GM21423 (cell line): ENCODE measurements around the gene MICAL2.

Source experiments
- ATAC-seq: cut with Tn5 transposase; IDR thresholded peaks from one replicate; pipeline ENCODE4 v1.9.1; 2021; ENCODE audit warnings: mild to moderate bottlenecking, moderate library complexity; ENCODE audit not compliant: unreplicated experiment

Gene MICAL2

DNA sequence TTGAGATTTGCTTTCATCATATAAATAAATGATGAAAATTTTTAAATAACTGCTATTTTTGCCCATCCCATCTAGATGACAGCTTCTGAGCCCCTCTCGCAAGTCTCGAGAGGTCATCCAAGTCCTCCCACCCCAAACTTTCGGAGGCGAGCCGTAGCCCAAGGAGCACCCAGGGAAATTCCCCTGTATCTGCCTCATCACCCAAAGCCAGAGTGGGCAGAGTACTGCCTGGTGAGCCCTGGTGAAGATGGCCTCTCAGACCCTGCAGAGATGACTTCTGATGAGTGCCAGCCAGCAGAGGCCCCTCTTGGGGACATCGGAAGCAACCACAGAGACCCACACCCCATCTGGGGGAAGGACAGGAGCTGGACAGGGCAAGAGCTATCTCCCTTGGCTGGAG, 183.1 kb downstream of the MICAL2 start:
- no peak for ATAC-seq

- ATAC-seq = no peak
These were observed 184.2 kb downstream of the MICAL2 start for GRCh38 chr11:12294613-12295012.

- ATAC-seq = no peak
These were observed 185.6 kb downstream of the MICAL2 start for GRCh38 chr11:12295943-12296342.

- ATAC-seq = no peak
These were observed 188.2 kb downstream of the MICAL2 start for GRCh38 chr11:12298610-12299009.

GRCh38 chr11:12301379-12301778, 191.0 kb downstream of the MICAL2 start:
- no peak for ATAC-seq

DNA sequence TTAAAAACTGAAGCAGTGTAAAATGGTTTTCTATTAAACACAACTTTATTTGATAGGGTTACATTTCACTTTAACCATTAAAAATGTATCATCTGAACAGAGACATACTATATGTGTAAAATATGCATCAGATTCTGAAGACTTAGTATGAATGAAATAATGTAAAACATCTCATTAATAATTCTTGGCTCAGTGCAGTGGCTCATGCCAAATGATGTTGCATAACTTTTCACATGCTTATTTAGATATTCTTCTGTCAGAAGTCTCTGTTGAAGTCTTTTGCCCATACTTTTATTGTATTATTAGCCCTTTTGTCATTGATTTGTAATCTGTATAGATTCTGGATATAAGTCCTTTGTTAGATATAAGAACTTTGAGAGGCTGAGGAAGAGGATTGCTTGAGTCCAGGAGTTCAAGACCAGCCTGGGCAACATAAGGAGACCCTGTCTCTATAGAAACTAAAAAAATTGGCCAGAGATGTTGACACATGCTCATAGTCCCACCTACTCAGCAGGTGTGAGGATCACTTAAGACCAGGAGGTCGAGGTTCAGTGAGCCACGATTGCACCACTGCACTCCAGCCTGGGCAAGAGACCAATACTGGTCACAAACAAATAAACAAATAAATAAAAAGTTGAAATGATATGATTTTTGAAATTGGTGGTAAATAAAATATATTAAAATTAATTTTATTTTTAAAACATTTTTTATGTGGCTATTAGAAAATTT, 193.2 kb downstream of the MICAL2 start:
- no peak for ATAC-seq

GRCh38 chr11:12306830-12307229, 196.4 kb downstream of the MICAL2 start:
- no peak for ATAC-seq

DNA sequence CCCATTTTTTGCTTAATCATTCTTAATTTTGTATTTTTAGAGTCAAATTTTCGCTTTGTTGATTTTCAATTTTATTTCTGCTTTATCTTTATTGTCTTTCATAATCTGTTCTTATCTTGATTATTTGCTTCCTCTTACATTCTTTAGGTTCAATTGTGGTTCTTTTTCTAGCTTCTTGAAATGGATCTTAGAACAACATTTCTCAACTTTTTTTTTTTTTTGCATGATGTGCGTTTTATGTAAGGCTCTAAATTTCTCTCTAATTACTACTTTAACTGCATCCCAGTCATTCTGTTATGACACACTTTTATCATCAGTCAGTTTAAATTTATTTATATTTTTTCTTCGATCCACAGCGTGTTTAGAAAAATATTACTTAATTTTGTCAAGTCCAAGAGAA, 201.7 kb downstream of the MICAL2 start:
- no peak for ATAC-seq
